HepG2 (cell line): ENCODE data around the gene WIPF3. TPM values are rescaled to one million over a fixed set of nuclear protein-coding genes. Genes with fewer than 3 reads are reported as not detected.

Experiments used
- ATAC-seq: fragments of 200-7000 bp; cut with Tn5 transposase; 3 replicates; pipeline ENCODE4 v1.9.1; 2020; ENCODE audit warnings: mild to moderate bottlenecking, moderate library complexity
- BruUV-seq: library from RNA; stranded (reverse); fragments of 400-500 nt; replicated peaks from 2 replicates; lab custom pipeline; 2021; lab: Mats Ljungman, UMichigan
- CTCF ChIA-PET: fragments of 300-600 bp; formaldehyde crosslinking; extraction: SDS; loops from one replicate; lab custom pipeline; 2021; ENCODE audit warnings: low total read pairs, inconsistent platforms, low intra/inter-chr PET ratio; lab: Yijun Ruan, JAX
- POLR2A ChIA-PET: fragments of 350-600 bp; sonication (Branson Sonifier 250); formaldehyde crosslinking; loops from one replicate; lab custom pipeline; 2020; ENCODE audit warnings: antibody characterized with exemption, inconsistent platforms; lab: Yijun Ruan, JAX
- DNase-seq: peaks from one replicate; pipeline ENCODE4 v3.0.0-alpha.2; 2015; ENCODE audit warnings: low spot score
- FAIRE-seq: peaks from 3 replicates; lab custom pipeline; 2011; peaks lifted over from hg19 to GRCh38; lab: Jason Lieb, UNC
- H2AFZ ChIP-seq: one replicate; pipeline ENCODE4 v1.6.1; 2011; ENCODE audit warnings: low read length, inconsistent platforms
- H3K27ac ChIP-seq: fragments of 300-600 bp; 3 replicates; pipeline ENCODE4 v1.8.0; 2011; ENCODE audit warnings: mixed run types, mild to moderate bottlenecking, mixed read lengths, low read length, inconsistent platforms; ENCODE audit not compliant: insufficient read depth; ENCODE audit errors: extremely low read length
- H3K27me3 ChIP-seq, 2 experiments: fragments of 200-600 bp in 1 of 2; 2 replicates in 1 of 2; 3 replicates in 1 of 2; pipeline versions ENCODE4 v1.6.0 to v1.8.0; 2011; ENCODE audit warnings: low read length in 2 of 2, mild to moderate bottlenecking in 2 of 2, moderate library complexity in 2 of 2, inconsistent platforms in 1 of 2; ENCODE audit not compliant: insufficient read depth in 2 of 2, control insufficient read depth in 1 of 2
- H3K36me3 ChIP-seq, 2 experiments: fragments of 200-600 bp in 1 of 2; replicated peaks in 1 of 2; 2 replicates in 1 of 2; 3 replicates in 1 of 2; pipeline versions ENCODE4 v1.5.1 to v1.8.0; 2011; ENCODE audit warnings: low read length in 2 of 2, inconsistent platforms in 1 of 2; ENCODE audit not compliant: insufficient read depth in 2 of 2, control insufficient read depth in 1 of 2
- H3K4me1 ChIP-seq: 2 replicates; pipeline ENCODE4 v1.5.1; 2012; ENCODE audit warnings: low read length, inconsistent platforms; ENCODE audit not compliant: insufficient read depth
- H3K4me2 ChIP-seq: 2 replicates; pipeline ENCODE4 v1.6.0; 2011; ENCODE audit warnings: low read depth, low read length, inconsistent platforms
- H3K4me3 ChIP-seq, 3 experiments: fragments of 200-600 bp in 1 of 3; sonication (generic), shearing (Covaris generic) in 1 of 3; replicated peaks in 1 of 3; 2 replicates each; pipeline ENCODE4 v1.5.1; 2011 to 2016; ENCODE audit warnings: low read length in 3 of 3, inconsistent platforms in 2 of 3, low read depth in 2 of 3, mild to moderate bottlenecking in 2 of 3, control low read depth in 1 of 3, mixed read lengths in 1 of 3; ENCODE audit not compliant: insufficient read depth in 1 of 3
- H3K79me2 ChIP-seq: one replicate; pipeline ENCODE4 v1.6.1; 2011; ENCODE audit warnings: low read length, inconsistent platforms; ENCODE audit not compliant: insufficient read depth
- H3K9ac ChIP-seq: 2 replicates; pipeline ENCODE4 v1.6.0; 2011; ENCODE audit warnings: mild to moderate bottlenecking, low read depth, low read length, inconsistent platforms; ENCODE audit not compliant: insufficient read depth
- H3K9me3 ChIP-seq: 2 replicates; pipeline ENCODE4 v1.5.1; 2012; ENCODE audit warnings: mild to moderate bottlenecking, low read length
- H4K20me1 ChIP-seq: 2 replicates; pipeline ENCODE4 v1.6.0; 2011; ENCODE audit warnings: inconsistent platforms, mild to moderate bottlenecking, low read length, moderate library complexity; ENCODE audit not compliant: insufficient read depth
- ATF7-NPFF ChIP-seq: sonication (generic); formaldehyde crosslinking; IDR thresholded peaks from 2 replicates; pipeline ENCODE4 v1.8.1; 2023; ENCODE audit warnings: mild to moderate bottlenecking, low read depth, missing genetic modification reagents, moderate library complexity
- CREB1 ChIP-seq, 2 experiments: fragments of 450-650 bp in 1 of 2; IDR thresholded peaks; 2 replicates each; pipeline ENCODE4 v1.6.1; 2016 to 2017; ENCODE audit warnings: control low read depth in 1 of 2, mild to moderate bottlenecking in 1 of 2, missing compliant biosample characterization in 1 of 2, missing genetic modification characterization in 1 of 2
- GTF2F1 ChIP-seq: fragments of 150-350 bp; IDR thresholded peaks from 2 replicates; pipeline ENCODE4 v1.6.1; 2014; ENCODE audit warnings: low read length
- JUND ChIP-seq: sonication (generic); formaldehyde crosslinking; IDR thresholded peaks from 2 replicates; pipeline ENCODE4 v1.8.0; 2022; ENCODE audit warnings: mild to moderate bottlenecking, missing genetic modification reagents
- POLR2AphosphoS5 ChIP-seq: IDR thresholded peaks from 2 replicates; pipeline ENCODE4 v1.6.1; 2012; ENCODE audit warnings: low read depth, low read length
- TBL1XR1 ChIP-seq: fragments of 150-350 bp; IDR thresholded peaks from 2 replicates; pipeline ENCODE4 v1.6.1; 2014; ENCODE audit warnings: borderline replicate concordance, low read length; ENCODE audit not compliant: partially characterized antibody
- ZNF143 ChIP-seq: sonication (generic); formaldehyde crosslinking; IDR thresholded peaks from 2 replicates; pipeline ENCODE4 v1.4.0; 2020; ENCODE audit warnings: missing genetic modification reagents
- ZNF180 ChIP-seq: sonication (generic); formaldehyde crosslinking; IDR thresholded peaks from 2 replicates; pipeline ENCODE4 v1.4.0; 2020; ENCODE audit warnings: low read depth, missing genetic modification reagents, borderline replicate concordance
- ZNF292 ChIP-seq: sonication (generic); formaldehyde crosslinking; IDR thresholded peaks from 2 replicates; pipeline ENCODE4 v1.8.1; 2022; ENCODE audit warnings: mild to moderate bottlenecking, low read depth, missing genetic modification reagents, borderline replicate concordance
- ZNF296 ChIP-seq: sonication (generic); formaldehyde crosslinking; conservative IDR thresholded peaks from 2 replicates; pipeline ENCODE4 v1.5.0; 2020; ENCODE audit warnings: mild to moderate bottlenecking, missing genetic modification reagents
- ZNF460 ChIP-seq: sonication (generic); formaldehyde crosslinking; IDR thresholded peaks from 2 replicates; pipeline ENCODE4 v1.5.1; 2020; ENCODE audit warnings: missing genetic modification reagents, mild to moderate bottlenecking, borderline replicate concordance
- ZNF530 ChIP-seq: sonication (generic); formaldehyde crosslinking; IDR thresholded peaks from 2 replicates; pipeline ENCODE4 v1.5.0; 2020; ENCODE audit warnings: low read depth, mild to moderate bottlenecking, missing genetic modification reagents
- ZNF713 ChIP-seq: sonication (generic); formaldehyde crosslinking; IDR thresholded peaks from 2 replicates; pipeline ENCODE4 v1.4.0; 2020; ENCODE audit warnings: mild to moderate bottlenecking, missing genetic modification reagents
- WGBS: methylation state at CpG from one replicate; pipeline ENCODE4 v1.1.6; 2017; ENCODE audit warnings: low lambda C conversion rate; 5-methylcytosine and 5-hydroxymethylcytosine counted together
- in situ Hi-C: cut with HindIII; loops from 2 replicates; pipeline ENCODE4 v1.10.0; 2017; ENCODE audit warnings: low pct_unique_long_range_greater_than_20kb; ENCODE audit not compliant: extremely low pct_ligation_motif_present
- intact Hi-C: fragments of 100-400 bp; cut with micrococcal nuclease; formaldehyde crosslinking; loops from one replicate; pipeline ENCODE4 v1.10.0; 2022; ENCODE audit not compliant: unreplicated experiment
- polyA plus RNA-seq, 8 experiments: library from polyadenylated mRNA; depleted of rRNA in 3 of 8; stranded (reverse) in 7 of 8; unstranded in 1 of 8; fragments of >200 nt; fragmentation: Illumina TruSeq in 4 of 8; extraction: Trizol in 4 of 8; gene quantifications; 2 replicates each; pipeline versions ENCODE4 v1.2.1 to v1.2.3, GENCODE V29; 2011 to 2016; ENCODE audit warnings: low read depth in 4 of 8, missing spikeins in 1 of 8, mixed read lengths in 1 of 8; ENCODE audit not compliant: insufficient read depth in 1 of 8
- total RNA-seq, 5 experiments: library from RNA; depleted of rRNA; stranded (reverse); fragments of >200 nt; fragmentation: Illumina TruSeq; extraction: Trizol; gene quantifications; 2 replicates each; pipeline ENCODE4 v1.2.3, GENCODE V29; 2016; ENCODE audit warnings: low read depth in 1 of 5
- TF ChIP-seq, protein P1 (sequence below): sonication (generic); formaldehyde crosslinking; IDR thresholded peaks from 2 replicates; pipeline ENCODE4 v1.5.0; 2020; ENCODE audit warnings: mild to moderate bottlenecking, missing genetic modification reagents
- TF ChIP-seq, protein P2 (sequence below): sonication (generic); formaldehyde crosslinking; IDR thresholded peaks from 2 replicates; pipeline ENCODE4 v1.8.0; 2022; ENCODE audit warnings: mild to moderate bottlenecking, missing genetic modification reagents, moderate library complexity
- TF ChIP-seq, protein P3 (sequence below): sonication (generic); formaldehyde crosslinking; IDR thresholded peaks from 2 replicates; pipeline ENCODE4 v1.5.0; 2020; ENCODE audit warnings: missing genetic modification reagents, mild to moderate bottlenecking, borderline replicate concordance

The WIPF3 gene
- total and polyA plus RNA-seq, 2 of the 13 experiments (the other 11 are each of a cell fraction or from before 2014, with no cell fraction given): 0.03 TPM; not detected in 1

DNA sequence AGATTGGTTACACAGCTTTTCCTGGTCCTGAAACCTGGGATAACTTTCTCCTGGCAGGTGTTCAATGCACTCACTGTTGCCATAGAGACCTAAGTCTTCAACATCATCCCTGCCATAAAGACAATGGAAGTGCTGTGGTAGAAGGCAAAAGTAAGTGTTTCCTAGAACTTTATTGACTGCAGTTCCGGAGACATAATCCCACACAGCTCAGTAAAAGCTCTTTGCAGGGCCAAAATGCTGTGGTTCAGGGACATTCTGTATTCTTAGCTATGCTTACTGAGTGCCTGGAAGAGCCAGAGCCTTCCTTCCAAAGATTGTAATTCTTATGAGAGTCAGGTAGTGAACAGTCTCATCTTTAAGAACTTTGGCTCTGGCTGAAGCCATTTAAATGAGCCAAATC is 5.3 kb downstream of the WIPF3 start (continued):
- TF ChIP-seq CREB1 (IDR thresholded peaks at IDR 0.05) (no peak), CREB1 (CRISPR knock-in tag; IDR thresholded peaks at IDR 0.05) (no peak)

DNA sequence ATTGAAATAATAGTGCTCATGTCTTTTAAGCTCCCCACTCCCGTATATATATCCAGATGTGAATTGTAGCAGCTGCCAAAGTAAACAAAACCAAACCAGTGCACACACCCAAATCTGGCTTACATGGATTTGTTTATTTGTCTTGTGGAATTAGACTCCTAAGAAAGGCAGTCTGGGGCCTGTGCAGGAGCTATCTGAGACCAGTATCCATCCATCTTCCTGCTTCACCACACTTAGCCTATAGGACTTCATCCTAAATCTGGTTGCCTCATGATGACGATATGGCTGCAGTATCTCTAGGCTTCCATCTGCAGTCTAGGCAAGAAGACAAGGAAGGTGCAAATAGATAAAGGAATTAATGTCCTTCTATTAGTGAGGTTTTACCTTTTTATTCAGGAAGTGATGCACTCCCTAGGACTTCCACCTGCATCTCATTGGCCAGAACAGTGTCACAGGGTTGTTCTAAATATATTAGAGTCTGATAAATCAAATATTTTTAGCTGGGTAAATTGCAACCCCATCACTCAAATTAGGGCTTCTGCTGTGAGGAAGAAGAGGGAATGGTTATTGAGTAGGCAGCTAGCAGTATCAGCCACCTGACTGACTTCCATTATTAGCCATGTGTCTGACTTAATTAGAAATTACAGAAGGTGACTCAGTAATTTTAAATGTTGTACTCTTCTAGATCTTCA is 6.0 kb downstream of the WIPF3 start:
- H3K36me3 ChIP-seq: no peaks in the 10 kb centered on the region
- H3K4me2 ChIP-seq: no peak overlapping the region
- intact Hi-C loops: no loop called here
- no peak for FAIRE-seq
- H3K9me3 ChIP-seq: no peaks in the 10 kb centered on the region
- no TSS peak for BruUV-seq
- TF ChIP-seq, protein P1, sequence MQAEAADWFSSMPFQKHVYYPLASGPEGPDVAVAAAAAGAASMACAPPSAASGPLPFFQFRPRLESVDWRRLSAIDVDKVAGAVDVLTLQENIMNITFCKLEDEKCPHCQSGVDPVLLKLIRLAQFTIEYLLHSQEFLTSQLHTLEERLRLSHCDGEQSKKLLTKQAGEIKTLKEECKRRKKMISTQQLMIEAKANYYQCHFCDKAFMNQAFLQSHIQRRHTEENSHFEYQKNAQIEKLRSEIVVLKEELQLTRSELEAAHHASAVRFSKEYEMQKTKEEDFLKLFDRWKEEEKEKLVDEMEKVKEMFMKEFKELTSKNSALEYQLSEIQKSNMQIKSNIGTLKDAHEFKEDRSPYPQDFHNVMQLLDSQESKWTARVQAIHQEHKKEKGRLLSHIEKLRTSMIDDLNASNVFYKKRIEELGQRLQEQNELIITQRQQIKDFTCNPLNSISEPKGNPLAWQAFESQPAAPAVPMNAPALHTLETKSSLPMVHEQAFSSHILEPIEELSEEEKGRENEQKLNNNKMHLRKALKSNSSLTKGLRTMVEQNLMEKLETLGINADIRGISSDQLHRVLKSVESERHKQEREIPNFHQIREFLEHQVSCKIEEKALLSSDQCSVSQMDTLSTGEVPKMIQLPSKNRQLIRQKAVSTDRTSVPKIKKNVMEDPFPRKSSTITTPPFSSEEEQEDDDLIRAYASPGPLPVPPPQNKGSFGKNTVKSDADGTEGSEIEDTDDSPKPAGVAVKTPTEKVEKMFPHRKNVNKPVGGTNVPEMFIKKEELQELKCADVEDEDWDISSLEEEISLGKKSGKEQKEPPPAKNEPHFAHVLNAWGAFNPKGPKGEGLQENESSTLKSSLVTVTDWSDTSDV (CRISPR knock-in tag): no peak
- TF ChIP-seq ZNF180 (CRISPR knock-in tag) (no peak), POLR2AphosphoS5 (no peak), TBL1XR1 (no peak), ZNF296 (no peak), ATF7-NPFF (CRISPR knock-in tag) (no peak), ZNF143 (CRISPR knock-in tag) (no peak), GTF2F1 (no peak), ZNF713 (no peak), ZNF460 (CRISPR knock-in tag) (no peak), ZNF530 (CRISPR knock-in tag) (no peak), JUND (CRISPR knock-in tag) (no peak), ZNF292 (CRISPR knock-in tag) (no peak)
- TF ChIP-seq, protein P2, sequence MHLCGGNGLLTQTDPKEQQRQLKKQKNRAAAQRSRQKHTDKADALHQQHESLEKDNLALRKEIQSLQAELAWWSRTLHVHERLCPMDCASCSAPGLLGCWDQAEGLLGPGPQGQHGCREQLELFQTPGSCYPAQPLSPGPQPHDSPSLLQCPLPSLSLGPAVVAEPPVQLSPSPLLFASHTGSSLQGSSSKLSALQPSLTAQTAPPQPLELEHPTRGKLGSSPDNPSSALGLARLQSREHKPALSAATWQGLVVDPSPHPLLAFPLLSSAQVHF (CRISPR knock-in tag): no peak
- TF ChIP-seq, protein P3, sequence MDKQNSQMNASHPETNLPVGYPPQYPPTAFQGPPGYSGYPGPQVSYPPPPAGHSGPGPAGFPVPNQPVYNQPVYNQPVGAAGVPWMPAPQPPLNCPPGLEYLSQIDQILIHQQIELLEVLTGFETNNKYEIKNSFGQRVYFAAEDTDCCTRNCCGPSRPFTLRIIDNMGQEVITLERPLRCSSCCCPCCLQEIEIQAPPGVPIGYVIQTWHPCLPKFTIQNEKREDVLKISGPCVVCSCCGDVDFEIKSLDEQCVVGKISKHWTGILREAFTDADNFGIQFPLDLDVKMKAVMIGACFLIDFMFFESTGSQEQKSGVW (CRISPR knock-in tag): no peak
- TF ChIP-seq, all 625 proteins: peak for 0
- no peak overlapping the region for H3K4me3 ChIP-seq
- in situ Hi-C loops: no loop called here
- no peak overlapping the region for H3K9ac ChIP-seq
- no peak for ATAC-seq
- WGBS: 2% methylated on average over 2 of the region's 2 CpGs
- no peak overlapping the region for H3K27ac ChIP-seq
- peaks cover 13% of the 10 kb centered on the region for H3K4me1 ChIP-seq
- H3K27me3 ChIP-seq: peaks cover 3 to 36% of the 10 kb centered on the region in 2 experiments
- ChIA-PET CTCF (no interaction called here), POLR2A (no interaction called here)
- H2AFZ ChIP-seq: no peak overlapping the region
- DNase-seq: no peak
- H4K20me1 ChIP-seq: no peaks in the 10 kb centered on the region
- H3K79me2 ChIP-seq: no peaks in the 10 kb centered on the region
